Immature natural killer cell (primary cell): ENCODE measurements around the gene PKD1L1. TPM values are rescaled to one million over a fixed set of nuclear protein-coding genes. Genes with fewer than 3 reads are reported as not detected.
"Not testable (repeated sequence)": the region's sequence is repeated elsewhere in the genome, so short reads cannot be mapped to it uniquely, and the experiment has no call there.

Experiments
- DNase-seq, 3 donors: peaks; one replicate each; pipeline ENCODE4 v3.0.0; 2022; ENCODE audit warnings: mixed read lengths in 1 of 3
- H3K27ac Mint-ChIP-seq, 6 donors: one replicate each; pipeline ENCODE4 v1.8.0; 2020; ENCODE audit warnings: mixed read lengths in 6 of 6, mild to moderate bottlenecking in 5 of 6, inconsistent platforms in 4 of 6, moderate library complexity in 3 of 6
- H3K27me3 Mint-ChIP-seq, 3 donors: one replicate each; pipeline ENCODE4 v1.8.0; 2020 to 2021; ENCODE audit warnings: low read depth in 3 of 3, mild to moderate bottlenecking in 3 of 3, mixed read lengths in 3 of 3, moderate library complexity in 3 of 3, inconsistent platforms in 1 of 3
- H3K36me3 Mint-ChIP-seq, 3 donors: one replicate each; pipeline ENCODE4 v1.8.0; 2020; ENCODE audit warnings: mixed read lengths in 3 of 3, inconsistent platforms in 2 of 3, mild to moderate bottlenecking in 2 of 3
- H3K4me1 Mint-ChIP-seq, 2 donors: one replicate each; pipeline ENCODE4 v1.8.0; 2020; ENCODE audit warnings: inconsistent platforms in 2 of 2, mild to moderate bottlenecking in 2 of 2, mixed read lengths in 2 of 2, moderate library complexity in 1 of 2
- H3K4me3 Mint-ChIP-seq, 5 donors: one replicate each; pipeline ENCODE4 v1.8.0; 2020; ENCODE audit warnings: mild to moderate bottlenecking in 5 of 5, mixed read lengths in 5 of 5, inconsistent platforms in 3 of 5, moderate library complexity in 3 of 5
- H3K9me3 Mint-ChIP-seq, 6 donors: one replicate each; pipeline ENCODE4 v1.8.0; 2020; ENCODE audit warnings: mild to moderate bottlenecking in 6 of 6, mixed read lengths in 6 of 6, inconsistent platforms in 4 of 6, moderate library complexity in 3 of 6
- polyA plus RNA-seq, 3 donors: library from polyadenylated mRNA; unstranded; fragments of 300-500 nt; fragmentation: Illumina TruSeq; gene quantifications; one replicate each; pipeline ENCODE4 v1.2.3, GENCODE V29; 2021

The PKD1L1 gene
- polyA plus RNA-seq, 3 donors from 2014 or later: 0.03 TPM; not detected in 2

DNA sequence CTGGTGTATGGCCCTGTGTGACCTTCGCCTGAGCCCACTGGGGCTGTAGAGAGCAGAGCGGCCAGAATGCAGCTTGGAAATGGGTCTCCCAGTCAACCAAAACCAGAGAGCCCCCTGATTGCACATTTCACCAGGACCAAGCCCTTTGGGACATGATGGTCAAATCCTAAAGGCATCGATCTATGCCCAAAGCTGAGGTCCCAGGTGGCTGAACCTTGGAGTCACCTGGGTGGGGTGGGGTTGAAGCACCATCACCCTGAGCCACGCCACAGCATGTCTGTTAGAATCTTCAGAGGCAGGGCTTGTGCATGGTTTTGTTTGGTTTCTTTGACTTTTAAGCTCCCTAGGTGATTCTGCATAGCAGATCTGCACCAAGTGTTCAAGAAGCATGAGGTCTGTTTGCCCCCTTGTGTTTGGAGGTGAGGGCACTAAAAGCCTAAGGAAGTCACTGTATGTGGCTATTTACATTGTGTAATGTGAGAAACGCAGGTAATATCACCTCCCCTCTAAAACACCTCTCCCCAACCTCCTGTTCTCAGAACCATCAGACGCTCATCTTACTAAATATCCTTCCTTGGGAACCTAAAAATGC, 9.6 kb downstream of the PKD1L1 start:
- H3K4me1 Mint-ChIP-seq: no peaks in the 10 kb centered on the region
- DNase-seq: no peak
- H3K4me3 Mint-ChIP-seq: no peak overlapping the region
- H3K27me3 Mint-ChIP-seq: peaks cover 0 to 2% (median 0%) of the 10 kb centered on the region in 3 donors
- H3K9me3 Mint-ChIP-seq: no peaks in the 10 kb centered on the region
- no peak overlapping the region for H3K27ac Mint-ChIP-seq
- H3K36me3 Mint-ChIP-seq: no peaks in the 10 kb centered on the region

DNA sequence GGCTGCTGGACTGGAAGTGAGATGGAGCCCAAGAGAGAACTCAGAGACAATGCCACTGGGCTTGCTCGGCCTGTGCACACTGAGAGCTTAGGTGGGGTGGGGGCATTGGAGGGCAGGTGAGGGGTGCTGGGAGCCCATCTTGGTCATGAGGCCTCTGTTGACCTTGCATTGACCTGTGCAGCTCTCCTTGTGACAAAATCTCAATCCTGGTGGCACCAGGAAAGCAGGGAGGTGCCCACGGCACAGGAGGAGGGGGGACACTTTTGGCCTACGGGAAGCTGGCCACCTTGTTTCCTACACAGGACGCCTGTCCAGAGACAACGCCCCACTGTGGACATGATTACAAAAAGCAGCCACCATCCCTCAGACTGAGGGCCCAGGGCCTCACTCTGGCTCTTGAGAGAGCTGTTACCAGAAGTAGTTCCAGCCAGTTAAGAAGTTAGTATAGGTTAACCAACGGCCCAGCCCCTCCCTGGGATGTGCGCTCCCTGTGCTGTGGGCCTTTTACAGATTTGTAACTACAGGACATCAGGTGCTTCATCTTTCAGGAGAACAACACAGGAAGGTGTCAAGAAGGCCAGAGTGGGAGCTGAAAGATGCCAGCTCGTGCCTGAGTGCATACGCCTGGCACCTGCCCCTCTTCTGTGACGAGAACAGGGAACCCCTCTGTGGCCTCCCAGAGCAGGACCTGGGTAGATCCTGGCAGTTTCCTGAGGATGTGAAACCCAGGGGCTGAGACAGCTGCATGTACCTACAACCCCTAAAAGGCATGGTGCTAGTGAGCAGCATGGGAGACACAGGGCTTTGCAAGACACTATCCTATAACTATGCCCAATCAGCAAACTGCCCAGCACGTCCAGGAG, 10.3 kb downstream of the PKD1L1 start:
- no peaks in the 10 kb centered on the region for H3K27me3 Mint-ChIP-seq
- no peaks in the 10 kb centered on the region for H3K36me3 Mint-ChIP-seq
- H3K4me3 Mint-ChIP-seq: no peak overlapping the region
- H3K27ac Mint-ChIP-seq: no peak overlapping the region
- no peaks in the 10 kb centered on the region for H3K4me1 Mint-ChIP-seq
- no peaks in the 10 kb centered on the region for H3K9me3 Mint-ChIP-seq
- no peak for DNase-seq

DNA sequence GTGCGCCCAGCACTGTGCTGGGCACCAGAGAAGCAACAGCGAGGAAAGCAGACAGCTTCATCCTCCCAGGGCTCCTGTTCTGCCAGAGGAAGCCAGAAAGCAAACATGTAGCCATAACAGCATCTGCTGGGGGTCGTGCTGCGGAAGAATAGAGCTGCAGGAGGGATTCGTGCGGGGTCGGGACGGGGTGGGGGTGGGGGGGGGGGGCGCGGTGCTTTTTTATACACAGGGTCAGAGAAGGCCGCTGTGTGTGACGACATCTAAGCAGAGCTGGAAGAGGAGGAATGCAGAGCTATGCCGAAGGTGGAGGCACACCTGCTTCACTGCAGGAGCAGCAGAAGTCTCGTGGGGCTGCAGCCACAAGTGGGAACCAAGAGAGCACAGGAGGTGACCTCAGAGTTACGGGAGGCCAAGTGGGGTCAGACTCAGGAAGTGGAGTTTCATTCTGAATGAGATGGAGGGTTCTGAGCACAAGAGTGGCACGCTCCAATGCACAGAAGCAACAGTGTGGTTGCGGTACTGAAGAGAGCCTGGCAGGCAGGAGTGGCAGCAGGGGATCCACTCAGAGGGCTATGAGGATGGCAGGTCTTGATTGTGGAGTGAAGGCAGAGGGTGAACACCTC, 11.1 kb downstream of the PKD1L1 start:
- H3K27me3 Mint-ChIP-seq: no peaks in the 10 kb centered on the region
- no peaks in the 10 kb centered on the region for H3K9me3 Mint-ChIP-seq
- no peaks in the 10 kb centered on the region for H3K36me3 Mint-ChIP-seq
- no peak overlapping the region for H3K27ac Mint-ChIP-seq
- no peak overlapping the region for H3K4me3 Mint-ChIP-seq
- H3K4me1 Mint-ChIP-seq: no peaks in the 10 kb centered on the region
- DNase-seq: no peak

DNA sequence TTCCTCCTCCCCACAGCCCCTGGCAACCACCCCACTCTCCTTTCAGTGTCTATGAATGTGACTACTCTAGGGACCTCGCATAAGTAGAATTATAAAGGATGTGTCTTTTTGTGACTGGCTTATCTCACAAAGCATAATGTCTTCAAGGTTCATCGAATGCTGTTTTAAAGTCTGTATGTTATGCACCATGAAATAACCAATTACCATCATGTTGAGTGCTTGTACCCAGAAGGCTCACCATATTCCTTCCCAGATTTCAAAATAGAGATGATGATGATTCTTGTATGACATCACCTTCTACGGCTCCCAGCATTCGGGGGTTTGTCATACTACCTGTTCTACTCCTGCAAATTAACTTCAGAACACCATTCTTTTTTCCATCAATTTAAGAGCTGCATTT, 11.9 kb downstream of the PKD1L1 start:
- Mint-ChIP-seq H3K27me3 (no peaks in the 10 kb centered on the region), H3K27ac (no peak overlapping the region), H3K36me3 (no peaks in the 10 kb centered on the region), H3K9me3 (no peaks in the 10 kb centered on the region), H3K4me3 (no peak overlapping the region), H3K4me1 (no peaks in the 10 kb centered on the region)
- no peak for DNase-seq

DNA sequence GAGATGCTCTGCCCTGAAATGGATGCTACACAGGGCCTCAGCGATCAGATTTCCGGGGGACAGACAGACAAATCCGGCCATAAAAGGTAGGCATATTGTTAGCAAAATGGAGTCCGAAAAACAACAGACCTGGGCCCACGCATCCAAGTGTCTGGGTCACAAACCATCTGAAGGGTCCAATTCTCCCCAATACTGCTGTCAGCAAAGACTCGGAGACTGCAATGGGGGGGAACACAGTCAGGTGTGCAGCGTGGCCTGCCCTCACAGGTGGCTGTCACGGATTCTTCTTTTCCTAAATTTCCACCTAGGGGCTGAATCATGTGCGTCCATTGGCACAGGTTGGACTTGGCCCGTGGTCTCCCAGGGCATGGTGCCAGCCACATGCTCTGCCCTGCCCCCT, 12.9 kb downstream of the PKD1L1 start:
- H3K4me3 Mint-ChIP-seq: no peak overlapping the region
- no peak for DNase-seq
- H3K36me3 Mint-ChIP-seq: no peaks in the 10 kb centered on the region
- no peaks in the 10 kb centered on the region for H3K9me3 Mint-ChIP-seq
- no peak overlapping the region for H3K27ac Mint-ChIP-seq
- no peaks in the 10 kb centered on the region for H3K4me1 Mint-ChIP-seq
- H3K27me3 Mint-ChIP-seq: no peaks in the 10 kb centered on the region

DNA sequence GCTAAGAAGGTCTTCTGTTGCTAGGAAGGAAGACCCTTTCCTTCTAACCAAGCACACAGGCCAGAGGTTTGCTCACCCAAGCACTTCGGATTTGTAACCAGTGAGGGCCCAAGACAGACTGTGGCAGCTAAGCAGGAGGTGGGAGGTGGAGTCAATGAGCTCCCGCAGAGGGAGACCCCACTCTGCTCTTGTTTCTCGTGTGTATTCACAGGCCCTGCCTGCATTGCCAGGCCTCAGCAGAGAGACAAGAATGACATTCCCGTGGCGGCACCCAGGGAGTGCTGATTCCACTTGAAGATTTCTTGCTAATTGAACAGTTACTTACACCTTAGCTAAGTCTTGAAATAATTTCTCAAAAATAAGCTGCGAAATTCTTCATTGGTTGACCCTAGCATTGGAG, 13.4 kb downstream of the PKD1L1 start:
- H3K27me3 Mint-ChIP-seq: no peaks in the 10 kb centered on the region
- H3K9me3 Mint-ChIP-seq: no peaks in the 10 kb centered on the region
- H3K4me1 Mint-ChIP-seq: no peaks in the 10 kb centered on the region
- H3K27ac Mint-ChIP-seq: no peak overlapping the region
- no peak for DNase-seq
- no peaks in the 10 kb centered on the region for H3K36me3 Mint-ChIP-seq
- H3K4me3 Mint-ChIP-seq: no peak overlapping the region

DNA sequence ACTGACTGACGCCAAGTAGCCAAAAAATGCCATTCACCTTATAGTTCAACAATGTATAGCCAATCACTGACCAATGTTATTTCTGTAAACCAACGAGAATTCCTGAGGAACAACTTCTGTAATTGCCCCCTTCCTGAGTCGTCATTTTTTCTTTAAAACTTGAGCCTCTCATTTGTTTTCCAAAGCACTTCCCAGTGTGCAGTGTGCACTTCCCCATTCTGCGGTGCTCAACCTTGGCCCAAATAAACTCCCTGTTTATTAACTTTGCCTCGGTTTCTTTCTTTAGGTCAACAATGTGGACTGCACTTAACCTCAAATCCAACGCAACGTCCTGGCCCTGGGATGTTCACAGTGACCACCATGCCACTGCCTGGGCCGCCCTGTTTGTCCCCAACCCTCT, 15.1 kb downstream of the PKD1L1 start:
- Mint-ChIP-seq H3K27ac (no peak overlapping the region), H3K4me1 (no peaks in the 10 kb centered on the region), H3K27me3 (peaks cover 0 to 3% (median 0%) of the 10 kb centered on the region in 3 donors), H3K4me3 (no peak overlapping the region), H3K9me3 (no peaks in the 10 kb centered on the region), H3K36me3 (no peaks in the 10 kb centered on the region)
- no peak for DNase-seq

DNA sequence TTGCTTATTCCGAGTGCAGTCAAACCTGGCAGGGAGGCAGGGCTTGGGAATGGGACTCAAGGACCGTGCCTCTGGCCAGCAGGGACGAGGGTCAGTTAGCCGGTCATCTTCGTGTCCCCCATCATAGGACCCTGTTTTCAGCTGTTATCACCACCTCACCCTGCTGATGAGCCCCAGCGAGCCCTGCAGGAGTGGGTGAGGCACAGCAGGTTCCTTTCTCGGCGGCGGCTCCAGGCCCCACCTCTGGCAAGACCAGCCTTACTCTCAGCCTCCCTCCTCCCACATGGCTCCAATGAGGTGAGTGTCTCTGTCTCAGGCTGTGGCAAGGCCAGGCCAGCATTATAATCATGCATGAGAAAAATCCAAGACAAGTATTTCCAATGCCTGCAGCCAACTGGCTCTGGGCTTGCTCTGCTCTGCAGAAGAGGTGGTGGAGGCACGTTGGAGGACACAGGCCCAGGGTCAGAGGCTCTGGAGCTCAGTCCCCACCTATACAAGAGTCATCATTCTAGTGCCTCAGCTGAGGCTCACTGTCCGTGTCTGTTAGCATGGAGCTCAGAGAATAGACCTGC, 15.7 kb downstream of the PKD1L1 start:
- Mint-ChIP-seq H3K36me3 (no peaks in the 10 kb centered on the region), H3K9me3 (no peaks in the 10 kb centered on the region), H3K4me1 (no peaks in the 10 kb centered on the region), H3K4me3 (no peak overlapping the region), H3K27me3 (peaks cover 0 to 3% (median 0%) of the 10 kb centered on the region in 3 donors), H3K27ac (no peak overlapping the region)
- no peak for DNase-seq

DNA sequence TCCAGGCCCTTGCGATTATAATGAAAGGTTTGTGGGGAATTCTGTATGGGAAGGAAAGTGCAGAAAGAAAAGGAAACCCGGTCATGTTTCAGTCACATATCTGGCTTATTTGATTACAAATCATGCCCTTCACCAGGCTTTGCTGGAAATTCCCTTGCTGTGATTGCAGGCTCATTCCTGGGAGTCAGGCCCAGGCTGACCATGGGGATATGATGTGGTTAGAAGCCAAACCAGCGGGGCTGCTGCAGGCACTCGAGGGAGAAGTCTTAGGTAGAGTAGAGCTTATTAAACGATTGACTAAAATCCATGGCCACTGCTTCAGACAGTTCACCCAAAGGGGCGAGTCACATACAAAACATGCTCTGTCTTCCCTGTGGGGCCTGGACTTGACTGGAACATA, 16.2 kb downstream of the PKD1L1 start:
- no peak for DNase-seq
- no peak overlapping the region for H3K4me3 Mint-ChIP-seq
- no peaks in the 10 kb centered on the region for H3K9me3 Mint-ChIP-seq
- H3K36me3 Mint-ChIP-seq: no peaks in the 10 kb centered on the region
- peaks cover 0 to 3% (median 0%) of the 10 kb centered on the region in 3 donors for H3K27me3 Mint-ChIP-seq
- no peak overlapping the region for H3K27ac Mint-ChIP-seq
- H3K4me1 Mint-ChIP-seq: no peaks in the 10 kb centered on the region

DNA sequence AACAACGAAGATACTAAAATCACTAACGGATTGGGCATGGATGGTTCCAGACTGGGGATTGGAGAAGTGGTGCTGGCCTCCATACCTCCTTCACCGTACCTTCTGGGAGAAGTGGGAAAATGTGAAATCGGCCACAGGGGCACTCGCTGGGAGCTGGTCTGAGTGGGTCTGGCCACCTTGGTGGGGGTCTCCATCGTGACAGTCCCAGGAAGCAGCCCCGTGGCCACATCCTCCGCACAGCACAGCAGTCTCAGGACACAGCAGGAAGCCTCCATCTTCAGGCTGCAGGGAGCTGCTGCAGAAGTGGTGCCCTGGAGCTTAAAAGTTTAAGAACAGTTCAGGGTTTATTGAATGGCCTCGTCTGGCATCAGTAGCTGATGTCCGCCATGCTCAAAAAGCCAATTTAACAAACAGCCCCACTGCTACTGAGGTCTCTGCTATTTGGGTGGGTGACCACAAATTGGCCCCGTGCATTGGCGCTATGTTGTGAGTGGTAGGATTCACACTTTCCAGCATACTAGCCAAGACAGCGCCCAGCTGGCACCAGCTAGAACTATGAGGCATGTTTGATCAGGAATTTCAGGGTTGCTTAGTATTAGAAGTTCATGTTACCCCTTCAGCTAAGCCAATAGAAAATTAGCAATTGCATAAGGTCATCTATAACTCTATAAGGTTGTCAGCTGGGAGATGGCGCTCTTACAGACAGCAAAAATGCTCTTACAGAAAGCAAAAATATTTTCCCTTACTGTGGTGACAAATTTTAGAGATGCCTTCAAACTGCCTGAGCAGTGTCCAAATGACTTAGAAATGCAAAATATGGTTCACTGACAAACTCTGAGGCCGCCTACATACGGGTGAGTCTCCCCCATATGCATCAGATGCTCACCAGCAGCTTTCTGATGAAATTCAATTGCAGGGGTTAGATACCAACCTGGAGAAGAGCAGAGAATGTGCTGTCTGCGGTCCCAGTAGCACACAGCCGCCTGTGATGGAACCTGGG, 17.0 kb downstream of the PKD1L1 start:
- Mint-ChIP-seq H3K27me3 (peaks cover 0 to 3% (median under 1%) of the 10 kb centered on the region in 3 donors), H3K27ac (no peak overlapping the region), H3K4me1 (no peaks in the 10 kb centered on the region), H3K9me3 (no peaks in the 10 kb centered on the region), H3K4me3 (no peak overlapping the region), H3K36me3 (peaks cover 0 to 6% (median 0%) of the 10 kb centered on the region in 3 donors)
- DNase-seq: no peak

DNA sequence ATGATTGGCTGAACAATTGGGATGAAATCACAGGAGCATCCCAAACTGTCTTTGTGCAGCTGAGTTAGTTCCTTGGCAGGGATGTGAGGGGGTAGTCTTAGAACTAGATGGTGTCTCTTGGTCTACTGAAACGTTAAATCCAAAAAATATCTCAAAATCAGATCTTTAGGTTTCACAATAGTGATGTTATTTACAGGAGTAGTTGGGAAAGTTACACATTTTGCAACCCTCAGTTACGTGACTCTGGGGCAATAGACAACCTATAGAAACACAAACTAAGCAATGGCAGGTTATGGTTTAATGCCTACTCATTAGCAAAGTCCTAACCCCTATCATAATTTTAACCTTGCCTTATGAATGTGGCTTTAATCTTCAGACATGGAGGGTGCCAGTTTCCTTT, 24.0 kb downstream of the PKD1L1 start:
- H3K4me3 Mint-ChIP-seq: no peak overlapping the region
- no peaks in the 10 kb centered on the region for H3K4me1 Mint-ChIP-seq
- H3K27me3 Mint-ChIP-seq: peaks cover 3 to 4% (median 4%) of the 10 kb centered on the region in 3 donors
- peaks cover 0 to 4% (median 0%) of the 10 kb centered on the region in 6 donors for H3K9me3 Mint-ChIP-seq
- no peak overlapping the region for H3K27ac Mint-ChIP-seq
- DNase-seq: no peak
- peaks cover 0 to 8% (median 0%) of the 10 kb centered on the region in 3 donors for H3K36me3 Mint-ChIP-seq

DNA sequence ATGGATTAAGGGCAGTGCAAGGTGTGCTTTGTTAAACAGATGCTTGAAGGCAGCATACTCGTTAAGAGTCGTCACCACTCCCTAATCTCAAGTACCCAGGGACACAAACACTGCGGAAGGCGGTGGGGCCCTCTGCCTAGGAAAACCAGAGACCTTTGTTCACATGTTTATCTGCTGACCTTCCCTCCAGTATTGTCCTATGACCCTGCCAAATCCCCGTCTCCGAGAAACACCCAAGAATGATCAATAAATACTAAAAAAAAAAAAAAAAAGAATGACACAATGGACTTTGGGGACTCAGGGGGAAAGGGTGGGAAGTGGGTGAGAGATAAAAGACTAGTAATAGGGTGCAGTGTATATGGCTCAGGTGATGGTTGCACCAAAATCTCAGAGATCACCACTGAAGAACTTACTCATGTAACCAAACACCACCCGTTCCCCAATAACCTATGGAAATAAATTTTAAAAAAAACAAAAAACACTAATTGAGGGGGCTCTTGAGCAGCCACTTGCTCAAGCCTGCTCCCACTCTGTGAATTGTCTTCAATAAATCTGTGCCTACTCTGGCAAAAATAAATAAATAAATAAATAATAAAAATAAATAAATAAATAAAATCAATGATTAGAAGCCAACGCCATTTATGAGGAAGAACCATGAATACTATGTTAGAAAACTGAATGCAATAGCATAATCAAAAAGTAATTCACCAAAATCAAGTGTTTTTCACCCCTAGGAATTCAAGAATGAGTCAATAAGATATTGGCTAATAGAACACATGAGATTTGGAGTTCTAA, 25.0 kb downstream of the PKD1L1 start:
- H3K27ac Mint-ChIP-seq, H3K9me3 Mint-ChIP-seq, H3K4me1 Mint-ChIP-seq, H3K36me3 Mint-ChIP-seq, H3K4me3 Mint-ChIP-seq, DNase-seq, H3K27me3 Mint-ChIP-seq: not testable (repeated sequence)

DNA sequence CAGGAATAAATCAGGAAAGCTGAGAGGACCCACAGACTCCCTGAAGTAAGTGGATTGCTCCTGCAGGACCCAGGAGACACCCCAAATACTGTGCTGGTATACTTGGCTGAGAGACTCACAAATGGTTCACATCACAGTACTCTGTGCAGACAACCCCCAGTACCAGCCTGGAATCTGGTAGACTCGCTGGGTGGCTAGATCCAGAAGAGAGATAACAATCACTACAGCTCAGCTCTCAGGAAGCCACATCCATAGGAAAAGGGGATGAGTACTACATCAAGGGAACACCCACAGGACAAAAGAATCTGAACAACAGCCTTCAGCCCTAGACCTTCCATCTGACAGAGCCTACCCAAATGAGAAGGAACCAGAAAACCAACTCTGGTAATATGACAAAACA, 31.8 kb downstream of the PKD1L1 start:
- H3K27me3 Mint-ChIP-seq, H3K36me3 Mint-ChIP-seq, DNase-seq, H3K4me1 Mint-ChIP-seq, H3K4me3 Mint-ChIP-seq, H3K9me3 Mint-ChIP-seq, H3K27ac Mint-ChIP-seq: not testable (repeated sequence)
